Mesodermal cell (in vitro differentiated cells): ENCODE results near the gene RASL10B.

Experiments
- H3K27ac ChIP-seq: 2 replicates; pipeline ENCODE4 v1.7.0; 2013; ENCODE audit warnings: mild to moderate bottlenecking, low read depth, low read length, moderate library complexity; ENCODE audit not compliant: severe bottlenecking
- H3K36me3 ChIP-seq: 2 replicates; pipeline ENCODE4 v1.7.1; 2013; ENCODE audit warnings: mild to moderate bottlenecking, low read length, moderate library complexity; ENCODE audit not compliant: control insufficient read depth, insufficient read depth
- H3K4me1 ChIP-seq: one replicate; pipeline ENCODE4 v1.7.1; 2013; ENCODE audit warnings: mild to moderate bottlenecking, low read length; ENCODE audit not compliant: insufficient read depth, control insufficient read depth, poor library complexity, severe bottlenecking
- H3K4me3 ChIP-seq: 2 replicates; pipeline ENCODE4 v1.7.0; 2013; ENCODE audit warnings: low read length, control low read depth, mild to moderate bottlenecking; ENCODE audit not compliant: insufficient read depth, poor library complexity, severe bottlenecking; ENCODE audit errors: extremely low read depth
- H3K9me3 ChIP-seq: 2 replicates; pipeline ENCODE4 v1.7.1; 2013; ENCODE audit warnings: mild to moderate bottlenecking, low read length, moderate library complexity; ENCODE audit not compliant: control insufficient read depth
- WGBS, 2 experiments: methylation state at CpG; one replicate each; pipeline ENCODE4 v1.1.5; 2013; ENCODE audit warnings: missing lambda C conversion rate in 2 of 2; ENCODE audit not compliant: insufficient coverage in 2 of 2; 5-methylcytosine and 5-hydroxymethylcytosine counted together

The RASL10B gene

DNA sequence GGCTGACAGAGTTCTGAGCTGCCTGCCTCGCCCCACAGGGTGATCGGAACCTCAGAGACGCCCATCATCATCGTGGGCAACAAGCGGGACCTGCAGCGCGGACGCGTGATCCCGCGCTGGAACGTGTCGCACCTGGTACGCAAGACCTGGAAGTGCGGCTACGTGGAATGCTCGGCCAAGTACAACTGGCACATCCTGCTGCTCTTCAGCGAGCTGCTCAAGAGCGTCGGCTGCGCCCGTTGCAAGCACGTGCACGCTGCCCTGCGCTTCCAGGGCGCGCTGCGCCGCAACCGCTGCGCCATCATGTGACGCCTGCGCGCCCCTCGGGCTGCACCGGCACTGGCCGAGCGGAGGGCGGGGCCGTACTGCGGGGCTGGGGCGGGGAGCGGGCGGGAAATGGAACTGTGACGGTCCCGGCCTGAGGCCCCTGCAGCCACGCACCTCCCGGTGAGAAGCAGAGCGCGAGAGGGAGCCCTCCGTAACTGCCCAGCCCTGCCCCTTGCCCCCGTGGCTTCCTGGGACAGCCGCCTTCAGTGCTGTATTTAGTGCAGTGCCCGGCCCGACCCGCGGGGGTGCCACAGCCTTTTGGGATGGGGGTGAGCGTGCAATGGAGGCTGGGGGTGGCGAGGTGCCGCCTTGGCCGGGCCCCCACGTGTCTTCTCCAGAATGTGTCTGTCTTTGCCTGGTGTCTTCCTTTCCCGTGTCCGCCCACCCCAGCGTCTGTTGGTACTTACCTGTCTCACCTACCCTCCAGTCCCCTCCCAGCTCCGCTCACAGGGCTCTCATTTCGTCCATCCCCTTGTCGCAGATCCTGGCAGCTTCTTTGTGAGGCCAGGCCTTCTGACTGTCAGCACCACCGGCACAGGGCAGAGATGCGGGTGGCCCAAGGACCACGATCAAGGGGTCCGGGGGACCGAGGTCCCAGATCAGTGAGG lies 9.8 kb downstream of the RASL10B start:
- Histone ChIP-seq H3K27ac (no peak overlapping the region), H3K36me3 (peaks cover 2% of the 10 kb centered on the region), H3K4me1 (peaks cover 3% of the 10 kb centered on the region), H3K4me3 (no peak overlapping the region), H3K9me3 (no peaks in the 10 kb centered on the region)
- 36% methylated on average over 68 to 70 of the region's 73 CpGs for WGBS, 2 experiments

DNA sequence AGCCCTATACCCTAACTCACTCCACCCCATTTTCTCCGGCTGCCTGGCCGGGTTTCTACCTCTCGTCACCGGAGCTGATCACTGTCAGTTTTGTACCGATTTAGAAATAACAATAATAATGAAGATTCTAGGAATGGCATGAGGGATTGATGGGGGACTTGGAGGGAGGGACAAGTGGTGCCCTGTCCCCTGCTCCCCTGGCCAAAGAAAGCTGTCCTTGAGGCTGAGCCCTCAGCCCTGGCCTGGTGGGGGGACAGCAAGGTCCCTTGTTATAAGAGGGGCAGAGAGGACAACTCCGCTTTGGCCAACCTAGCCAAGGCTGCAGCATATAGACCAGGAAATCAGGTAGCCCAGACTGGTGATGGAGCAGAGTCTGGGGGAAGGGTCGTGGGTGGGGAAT lies 11.1 kb downstream of the RASL10B start:
- H3K4me3 ChIP-seq: no peak overlapping the region
- H3K36me3 ChIP-seq: peaks cover 2% of the 10 kb centered on the region
- 83 to 86% methylated on average over 2 of the region's 7 CpGs for WGBS, 2 experiments
- H3K9me3 ChIP-seq: no peaks in the 10 kb centered on the region
- peaks cover 3% of the 10 kb centered on the region for H3K4me1 ChIP-seq
- no peak overlapping the region for H3K27ac ChIP-seq

- WGBS, 2 experiments: 70 to 73% methylated on average over 2 to 4 of the region's 7 CpGs
- peaks cover 3% of the 10 kb centered on the region for H3K4me1 ChIP-seq
- peaks cover 2% of the 10 kb centered on the region for H3K36me3 ChIP-seq
- no peak overlapping the region for H3K4me3 ChIP-seq
- no peak overlapping the region for H3K27ac ChIP-seq
- no peaks in the 10 kb centered on the region for H3K9me3 ChIP-seq
Measured at GRCh38 chr17:35742896-35743477, 11.5 kb downstream of the RASL10B start.

DNA sequence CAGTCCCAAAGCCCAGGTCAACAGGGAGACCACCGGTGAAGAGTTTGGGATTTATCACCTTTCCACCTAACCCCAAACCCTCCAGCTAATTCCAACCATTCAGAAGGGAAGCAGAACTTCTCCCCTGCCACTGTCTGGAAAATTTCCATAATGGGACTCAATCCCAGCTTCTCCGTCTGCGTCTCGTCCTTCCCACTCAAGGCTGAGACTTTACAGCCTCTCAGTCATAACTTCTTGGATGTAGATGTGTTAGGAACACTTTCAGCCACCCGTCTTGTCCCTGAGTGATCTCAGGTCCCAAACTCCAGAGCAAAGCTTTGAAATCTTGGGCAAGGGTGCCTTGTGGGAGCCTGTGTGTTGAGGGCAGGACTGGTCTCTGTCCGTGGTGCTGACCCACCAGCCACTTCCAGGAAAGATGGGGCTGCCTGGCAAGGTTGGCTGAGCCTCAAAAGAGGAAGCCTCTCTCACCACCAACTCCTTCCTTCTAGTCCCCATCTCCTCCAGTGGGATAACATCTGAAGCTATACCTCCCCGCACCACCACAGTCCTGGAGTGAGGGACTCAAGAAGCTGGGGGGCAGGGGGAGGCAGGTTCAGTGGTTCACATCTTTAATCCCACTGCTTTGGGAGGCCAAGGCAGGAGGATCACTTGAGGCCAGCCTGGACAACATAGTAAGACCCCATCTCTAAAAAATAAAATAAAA lies 12.3 kb downstream of the RASL10B start:
- WGBS, 2 experiments: 100% methylated on average over 1 of the region's 7 CpGs; no CpG with 5 or more reads in 1 of the 2 experiments
- Histone ChIP-seq H3K9me3 (no peaks in the 10 kb centered on the region), H3K36me3 (peaks cover 2% of the 10 kb centered on the region), H3K4me1 (peaks cover 3% of the 10 kb centered on the region), H3K27ac (no peak overlapping the region), H3K4me3 (no peak overlapping the region)

- Histone ChIP-seq H3K4me3 (no peak overlapping the region), H3K36me3 (peaks cover 2% of the 10 kb centered on the region), H3K27ac (no peak overlapping the region), H3K4me1 (peaks cover 5% of the 10 kb centered on the region), H3K9me3 (no peaks in the 10 kb centered on the region)
- 76 to 82% methylated on average over 7 of the region's 8 CpGs for WGBS, 2 experiments
Measured at GRCh38 chr17:35744830-35745229, 13.4 kb downstream of the RASL10B start.

- H3K9me3 ChIP-seq: no peaks in the 10 kb centered on the region
- WGBS, 2 experiments: 91 to 92% methylated on average over 5 to 7 of the region's 7 CpGs
- peaks cover 6% of the 10 kb centered on the region for H3K4me1 ChIP-seq
- H3K4me3 ChIP-seq: no peak overlapping the region
- H3K27ac ChIP-seq: no peak overlapping the region
- peaks cover 2% of the 10 kb centered on the region for H3K36me3 ChIP-seq
Measured at GRCh38 chr17:35745246-35745645, 13.8 kb downstream of the RASL10B start.

DNA sequence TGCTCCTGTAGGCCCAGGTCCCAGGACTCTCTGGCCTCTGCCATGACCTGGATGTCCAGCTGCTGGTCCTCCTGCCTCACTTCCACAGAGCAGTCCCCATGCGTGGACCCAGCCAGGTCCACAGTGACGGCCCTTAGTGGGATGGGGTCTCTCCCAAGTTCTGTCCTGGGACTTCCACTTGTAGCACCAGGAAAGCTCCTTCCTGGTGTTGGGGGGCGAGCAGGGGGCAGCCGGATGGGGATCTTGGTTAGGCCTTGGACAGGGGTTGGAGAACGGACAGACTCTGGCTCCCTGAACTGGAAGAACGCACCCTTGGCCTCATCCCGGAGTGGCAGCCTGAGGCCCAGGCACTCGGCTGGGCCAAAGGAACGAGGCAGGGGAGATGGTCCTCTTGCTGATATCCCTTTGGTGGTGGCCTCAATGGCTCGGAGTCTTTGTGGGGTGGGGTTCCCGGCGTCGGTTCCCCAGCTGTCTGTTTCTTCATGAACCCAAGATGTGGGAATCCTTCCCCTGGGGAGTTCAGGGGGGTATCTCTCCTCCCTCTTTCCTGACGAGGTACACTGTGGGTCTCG lies 14.4 kb downstream of the RASL10B start:
- Histone ChIP-seq H3K27ac (no peak overlapping the region), H3K4me3 (no peak overlapping the region), H3K9me3 (no peaks in the 10 kb centered on the region), H3K4me1 (peaks cover 6% of the 10 kb centered on the region), H3K36me3 (no peaks in the 10 kb centered on the region)
- 88 to 95% methylated on average over 8 to 10 of the region's 15 CpGs for WGBS, 2 experiments

DNA sequence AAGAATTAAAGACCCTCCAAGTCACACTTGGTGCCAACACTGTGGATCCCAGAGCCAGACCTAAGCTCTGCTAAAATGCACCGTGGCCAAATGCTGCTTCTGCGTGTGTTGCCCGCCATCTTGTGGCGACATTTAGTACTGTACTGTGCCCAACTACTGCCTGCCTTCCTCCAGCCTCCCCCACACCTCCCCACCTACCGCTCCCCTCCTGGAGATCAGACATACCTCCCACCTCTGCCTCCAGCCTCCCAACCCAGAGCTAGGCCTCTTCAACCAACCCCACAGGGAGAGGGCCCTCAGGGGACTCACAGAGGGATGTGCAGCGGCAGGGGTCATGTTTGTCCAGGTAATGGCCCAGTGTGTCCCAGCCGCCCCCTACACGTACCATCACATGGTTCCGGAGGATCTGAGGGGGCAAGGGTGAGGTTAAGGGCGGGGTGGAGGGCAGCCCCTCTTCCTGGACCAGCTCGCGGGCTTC lies 16.1 kb downstream of the RASL10B start:
- no peaks in the 10 kb centered on the region for H3K36me3 ChIP-seq
- peaks cover 3% of the 10 kb centered on the region for H3K4me1 ChIP-seq
- H3K27ac ChIP-seq: no peak overlapping the region
- no peaks in the 10 kb centered on the region for H3K9me3 ChIP-seq
- WGBS, 2 experiments: 40 to 63% methylated on average over 9 of the region's 12 CpGs
- no peak overlapping the region for H3K4me3 ChIP-seq

DNA sequence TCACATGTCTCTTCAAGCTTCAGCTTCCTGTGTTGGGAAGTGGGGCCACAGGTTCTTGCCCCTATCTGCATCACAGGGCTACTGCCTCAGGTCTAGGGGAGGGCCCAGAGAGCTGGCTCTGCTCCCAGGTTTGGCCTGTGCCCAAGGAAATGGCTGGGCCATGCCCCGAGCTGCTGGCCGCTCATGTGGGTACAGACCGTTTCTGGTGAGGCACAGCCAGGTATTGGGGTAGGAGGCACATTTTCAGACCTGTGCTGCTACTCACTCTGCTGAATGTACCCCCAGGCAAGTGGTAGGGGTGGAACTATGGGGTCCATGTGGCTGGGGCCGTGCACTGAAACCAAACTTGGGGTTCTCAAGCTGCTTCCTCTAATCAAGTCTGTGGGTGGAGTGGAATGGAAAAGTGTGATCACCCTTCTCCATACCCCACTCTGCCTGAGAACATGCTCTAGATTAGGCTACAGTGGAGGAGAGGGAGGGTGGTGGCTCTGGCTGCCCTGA lies 17.0 kb downstream of the RASL10B start:
- Histone ChIP-seq H3K4me3 (no peak overlapping the region), H3K9me3 (no peaks in the 10 kb centered on the region), H3K4me1 (peaks cover 8% of the 10 kb centered on the region), H3K36me3 (no peaks in the 10 kb centered on the region), H3K27ac (no peak overlapping the region)
- WGBS, 2 experiments: 80 to 90% methylated on average over 2 to 3 of the region's 4 CpGs

GRCh38 chr17:35748979-35749378 lies 17.5 kb downstream of the RASL10B start:
- Histone ChIP-seq H3K4me1 (peaks cover 8% of the 10 kb centered on the region), H3K4me3 (no peak overlapping the region), H3K9me3 (no peaks in the 10 kb centered on the region), H3K27ac (no peak overlapping the region), H3K36me3 (no peaks in the 10 kb centered on the region)
- 100% methylated on average over 3 to 6 of the region's 6 CpGs for WGBS, 2 experiments
